HUDEP-2 (cell line): Measurements from ENCODE around the gene DUSP9.
"Not testable (repeated sequence)": the region's sequence is repeated elsewhere in the genome, so short reads cannot be mapped to it uniquely, and the experiment has no call there.

Experiments
- DNase-seq, 76 experiments: peaks; one replicate each; lab custom pipeline; 2025; ENCODE audit not compliant: unreplicated experiment in 76 of 76; lab: John Stamatoyannopoulos, UW

The DUSP9 gene

GRCh38 chrX:153670748-153671588, 24.0 kb downstream of the DUSP9 start:
- DNase-seq, result no peak

- DNase-seq, result no peak
Observed at GRCh38 chrX:153671589-153672530, 24.9 kb downstream of the DUSP9 start.

GRCh38 chrX:153672531-153673427, 25.8 kb downstream of the DUSP9 start:
- no peak for DNase-seq

- DNase-seq, result no peak
Observed at GRCh38 chrX:153673428-153674218, 26.6 kb downstream of the DUSP9 start, which contains the start of gene PNCK. TSS of gene PNCK (minus strand) at chrX:153673813. CDS start at chrX:153673076, 737 bp downstream.

GRCh38 chrX:153674219-153674851, 27.3 kb downstream of the DUSP9 start:
- DNase-seq, result no peak

GRCh38 chrX:153681175-153681574, 34.2 kb downstream of the DUSP9 start:
- DNase-seq, result no peak

- not testable (repeated sequence) for DNase-seq
Observed at GRCh38 chrX:153683486-153683885, 36.5 kb downstream of the DUSP9 start.

GRCh38 chrX:153684467-153685155, 37.6 kb downstream of the DUSP9 start:
- DNase-seq, result no peak

- DNase-seq, result no peak
Observed at GRCh38 chrX:153685156-153685536, 38.1 kb downstream of the DUSP9 start.

GRCh38 chrX:153685751-153686696, 39.0 kb downstream of the DUSP9 start:
- DNase-seq, result no peak

GRCh38 chrX:153686711-153687110, 39.7 kb downstream of the DUSP9 start:
- DNase-seq, result no peak

- DNase-seq, result peak in 67 of 76 experiments; percentile 1 to 75 (median 53)
Observed at GRCh38 chrX:153687121-153688039, 40.4 kb downstream of the DUSP9 start, which contains the start of gene SLC6A8. TSS of gene SLC6A8 (plus strand) at chrX:153687926. CDS start at chrX:153688575, 649 bp downstream.

- no peak for DNase-seq
Observed at GRCh38 chrX:153688071-153688470, 41.1 kb downstream of the DUSP9 start.

- DNase-seq, result peak in 1 of 76 experiments; percentile 2
Observed at GRCh38 chrX:153688506-153688905, 41.5 kb downstream of the DUSP9 start.

GRCh38 chrX:153688911-153689590, 42.0 kb downstream of the DUSP9 start:
- DNase-seq, result peak in 14 of 76 experiments; percentile 8 to 39 (median 23)
